ENCODE results near the gene ALOX15. TPM values are rescaled to one million over a fixed set of nuclear protein-coding genes. Genes with fewer than 3 reads are reported as not detected.
"Not testable (repeated sequence)": the region's sequence is repeated elsewhere in the genome, so short reads cannot be mapped to it uniquely, and the experiment has no call there.

The ALOX15 gene
- total RNA-seq, 1 donor: not detected

- TF ChIP-seq CTCF (IDR thresholded peaks at IDR 0.05; ENCODE audit: insufficient read depth, low read depth, low read length): no peak
- DNase-seq (ENCODE audit: low read depth): peak; percentile 83
- no peak overlapping the region for H3K4me3 ChIP-seq (ENCODE audit: low read depth, low read length)
Measured at GRCh38 chr17:4599505-4600281, 41.8 kb downstream of the ALOX15 start.

- TF ChIP-seq CTCF (IDR thresholded peaks at IDR 0.05; ENCODE audit: insufficient read depth, low read depth, low read length): no peak
- H3K4me3 ChIP-seq (ENCODE audit: low read depth, low read length): no peak overlapping the region
- DNase-seq (ENCODE audit: low read depth): peak; percentile 87
Measured at GRCh38 chr17:4598776-4599504, 42.5 kb downstream of the ALOX15 start.

DNA sequence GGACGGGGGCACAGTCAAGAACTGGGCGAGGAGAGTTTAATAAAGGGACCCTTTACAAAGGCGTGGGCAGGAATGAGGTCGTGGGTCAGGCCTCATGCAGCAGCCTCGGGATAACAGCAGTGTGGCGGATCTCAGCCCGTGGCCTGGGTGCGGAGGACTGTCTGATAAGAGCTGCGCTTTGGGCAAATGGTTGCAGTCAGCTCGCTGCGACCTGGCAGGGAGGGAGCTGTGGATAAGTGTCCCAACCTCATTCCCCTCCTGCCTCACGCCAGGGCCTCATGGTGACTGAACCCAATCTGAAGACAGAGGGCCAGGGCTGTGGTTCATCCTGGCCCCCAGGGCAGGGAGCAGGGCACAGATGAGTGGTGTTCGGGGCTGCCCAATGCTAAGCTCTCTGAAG lies 43.5 kb downstream of the ALOX15 start:
- no peak for TF ChIP-seq CTCF (IDR thresholded peaks at IDR 0.05; ENCODE audit: insufficient read depth, low read depth, low read length)

GRCh38 chr17:4596636-4597380 lies 44.7 kb downstream of the ALOX15 start:
- H3K4me3 ChIP-seq (ENCODE audit: low read depth, low read length): no peak overlapping the region
- no peak for TF ChIP-seq CTCF (IDR thresholded peaks at IDR 0.05; ENCODE audit: insufficient read depth, low read depth, low read length)
- DNase-seq (ENCODE audit: low read depth): no peak

More for the DNA sequence above, 43.5 kb downstream of the ALOX15 start:
- no peak overlapping the region for H3K4me3 ChIP-seq (ENCODE audit: low read depth, low read length)
- no peak for DNase-seq (ENCODE audit: low read depth)

DNA sequence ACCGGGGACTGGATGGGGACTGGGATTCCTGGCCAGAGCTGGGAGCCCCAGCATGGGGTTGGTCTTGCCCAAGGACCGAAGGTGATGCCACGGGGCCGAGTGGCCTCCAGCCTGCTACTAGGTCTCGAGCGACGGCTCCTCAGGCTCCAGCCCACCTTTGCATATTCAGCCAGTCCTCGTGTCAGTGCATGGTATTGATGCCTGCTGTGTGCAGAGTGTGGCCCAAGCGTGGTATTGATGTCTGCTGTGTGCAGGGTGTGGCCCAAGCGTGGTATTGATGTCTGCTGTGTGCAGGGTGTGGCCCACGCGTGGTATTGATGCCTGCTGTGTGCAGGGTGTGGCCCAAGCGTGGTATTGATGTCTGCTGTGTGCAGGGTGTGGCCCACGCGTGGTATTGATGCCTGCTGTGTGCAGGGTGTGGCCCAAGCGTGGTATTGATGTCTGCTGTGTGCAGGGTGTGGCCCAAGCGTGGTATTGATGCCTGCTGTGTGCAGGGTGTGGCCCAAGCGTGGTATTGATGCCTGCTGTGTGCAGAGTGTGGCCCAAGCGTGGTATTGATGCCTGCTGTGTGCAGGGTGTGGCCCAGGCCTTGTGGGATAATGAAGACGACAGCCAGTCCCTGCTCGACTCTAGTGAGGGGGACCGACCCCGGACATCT lies 45.7 kb downstream of the ALOX15 start:
- not testable (repeated sequence) for H3K4me3 ChIP-seq (ENCODE audit: low read depth, low read length); DNase-seq (ENCODE audit: low read depth)

DNA sequence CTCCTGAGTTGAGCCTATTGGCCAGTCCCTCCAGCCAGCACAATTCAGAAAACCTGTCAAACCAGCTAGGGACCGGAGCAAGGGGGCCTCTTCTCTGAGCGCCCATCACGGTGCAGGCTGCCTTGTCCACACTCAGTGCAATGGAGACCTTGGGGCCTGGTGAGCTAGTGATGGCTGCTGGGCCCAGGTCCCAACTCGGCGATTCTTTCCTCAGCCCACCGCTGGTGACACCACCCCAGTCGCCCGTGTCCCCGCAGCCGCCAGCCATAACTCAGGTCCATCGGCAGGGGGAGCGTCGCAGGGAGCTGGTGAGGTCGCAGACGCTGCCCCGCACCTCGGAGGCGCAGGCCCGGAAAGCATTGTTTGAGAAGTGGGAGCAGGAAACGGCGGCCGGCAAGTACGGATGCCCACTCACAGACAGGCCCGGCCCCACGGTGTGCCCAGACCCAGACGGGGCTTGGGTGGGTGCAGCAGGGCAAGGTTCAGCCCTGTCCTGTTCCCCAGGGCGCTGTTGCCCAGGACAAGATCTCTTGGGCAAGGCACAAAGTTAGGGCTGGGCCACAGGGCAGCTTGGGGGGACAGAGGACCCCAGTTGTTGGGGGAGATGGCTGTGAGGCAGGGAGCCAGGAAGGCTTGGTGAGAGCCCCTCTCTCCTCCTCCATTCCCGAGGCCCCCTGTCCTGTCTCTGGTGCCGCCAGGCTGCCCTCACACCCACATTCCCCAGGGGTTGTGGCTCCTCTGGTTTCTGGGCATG lies 46.4 kb downstream of the ALOX15 start:
- TF ChIP-seq CTCF (IDR thresholded peaks at IDR 0.05; ENCODE audit: insufficient read depth, low read depth, low read length): no peak
- no peak overlapping the region for H3K4me3 ChIP-seq (ENCODE audit: low read depth, low read length)
- DNase-seq (ENCODE audit: low read depth): no peak
